Fibroblast of lung (primary cell): ENCODE measurements around the gene NXPH1. TPM values are rescaled to one million over a fixed set of nuclear protein-coding genes. Genes with fewer than 3 reads are reported as not detected.

Source experiments
- DNase-seq, 2 donors: peaks; one replicate each; pipeline versions ENCODE4 v3.0.0 to v3.0.0-alpha.2; 2010; ENCODE audit warnings: low read depth in 2 of 2
- H2AFZ ChIP-seq: 2 replicates; pipeline ENCODE4 v1.5.1; 2012; ENCODE audit warnings: low read length, control low read depth, inconsistent platforms
- H3K27ac ChIP-seq: 2 replicates; pipeline ENCODE4 v1.5.1; 2011; ENCODE audit warnings: low read length, control low read depth; ENCODE audit not compliant: insufficient read depth
- H3K27me3 ChIP-seq: 2 replicates; pipeline ENCODE4 v1.5.1; 2011; ENCODE audit warnings: mild to moderate bottlenecking, low read length; ENCODE audit not compliant: control insufficient read depth, insufficient read depth
- H3K36me3 ChIP-seq: 2 replicates; pipeline ENCODE4 v1.5.1; 2011; ENCODE audit warnings: low read length; ENCODE audit not compliant: control insufficient read depth, insufficient read depth
- H3K4me1 ChIP-seq: 2 replicates; pipeline ENCODE4 v1.5.1; 2011; ENCODE audit warnings: low read length; ENCODE audit not compliant: control insufficient read depth, insufficient read depth; ENCODE audit errors: extremely low read depth
- H3K4me2 ChIP-seq: 2 replicates; pipeline ENCODE4 v1.5.1; 2011; ENCODE audit warnings: low read length, control low read depth; ENCODE audit not compliant: insufficient read depth; ENCODE audit errors: extremely low read depth
- H3K4me3 ChIP-seq, 4 experiments: fragments of 200-600 bp in 1 of 4; sonication (generic) in 1 of 4; replicated peaks in 1 of 4; 2 replicates each; pipeline ENCODE4 v1.5.1; 2011 to 2016; ENCODE audit warnings: low read length in 4 of 4, low read depth in 3 of 4, mild to moderate bottlenecking in 3 of 4, control low read depth in 2 of 4, inconsistent platforms in 1 of 4, mixed read lengths in 1 of 4; ENCODE audit not compliant: insufficient read depth in 1 of 4; ENCODE audit errors: control extremely low read depth in 1 of 4
- H3K79me2 ChIP-seq: 2 replicates; pipeline ENCODE4 v1.5.1; 2012; ENCODE audit warnings: mild to moderate bottlenecking, low read length, inconsistent platforms; ENCODE audit not compliant: control insufficient read depth, insufficient read depth
- H3K9ac ChIP-seq: 2 replicates; pipeline ENCODE4 v1.5.1; 2011; ENCODE audit warnings: mild to moderate bottlenecking, low read length, control low read depth; ENCODE audit not compliant: insufficient read depth
- H3K9me3 ChIP-seq: 2 replicates; pipeline ENCODE4 v1.5.1; 2012; ENCODE audit warnings: low read depth, low read length; ENCODE audit not compliant: control insufficient read depth, insufficient read depth
- H4K20me1 ChIP-seq: 2 replicates; pipeline ENCODE4 v1.5.1; 2011; ENCODE audit warnings: low read length; ENCODE audit not compliant: control insufficient read depth, insufficient read depth; ENCODE audit errors: extremely low read depth
- CTCF ChIP-seq, 2 donors: IDR thresholded peaks in 1 of 2; conservative IDR thresholded peaks in 1 of 2; 1 replicate in 1 of 2; 2 replicates in 1 of 2; pipeline ENCODE4 v1.5.1; 2011 to 2012; ENCODE audit warnings: low read length in 2 of 2, control low read depth in 1 of 2, inconsistent platforms in 1 of 2, low read depth in 1 of 2, mild to moderate bottlenecking in 1 of 2
- EZH2 ChIP-seq: IDR thresholded peaks from 2 replicates; pipeline ENCODE4 v1.5.1; 2012; ENCODE audit warnings: low read length, control low read depth, mild to moderate bottlenecking; ENCODE audit errors: missing control alignments
- polyA plus RNA-seq, 2 donors: library from polyadenylated mRNA; depleted of rRNA in 1 of 2; stranded (reverse) in 1 of 2; unstranded in 1 of 2; fragments of >200 nt; gene quantifications; 2 replicates each; pipeline ENCODE4 v1.2.1, GENCODE V29; 2011 to 2012; ENCODE audit warnings: missing spikeins in 1 of 2
- total RNA-seq: library from RNA; depleted of rRNA; stranded (reverse); fragments of >200 nt; gene quantifications from 2 replicates; pipeline ENCODE4 v1.2.1, GENCODE V29; 2014

The NXPH1 gene
- total and polyA plus RNA-seq, 2 donors (not counting 1 experiment from before 2014, with no cell fraction given): not detected

GRCh38 chr7:8425223-8425622, 8.2 kb upstream of the NXPH1 start:
- no peaks in the 10 kb centered on the region for H3K9me3 ChIP-seq
- DNase-seq: no peak
- no peak overlapping the region for H3K9ac ChIP-seq
- H3K36me3 ChIP-seq: no peaks in the 10 kb centered on the region
- no peak overlapping the region for H3K4me3 ChIP-seq
- H3K27me3 ChIP-seq: no peaks in the 10 kb centered on the region
- H2AFZ ChIP-seq: no peak overlapping the region
- H3K4me1 ChIP-seq: no peaks in the 10 kb centered on the region
- no peak overlapping the region for H3K27ac ChIP-seq
- no peaks in the 10 kb centered on the region for H3K79me2 ChIP-seq
- H4K20me1 ChIP-seq: no peaks in the 10 kb centered on the region
- H3K4me2 ChIP-seq: no peak overlapping the region
- TF ChIP-seq CTCF (conservative IDR thresholded peaks at IDR 0.05 in 1 of 2, IDR thresholded peaks at IDR 0.05 in 1 of 2; ENCODE audit: low read depth in 1 of 2, low read length in 2 of 2) (no peak), EZH2 (no peak)

GRCh38 chr7:8430643-8431042, 2.8 kb upstream of the NXPH1 start:
- Histone ChIP-seq H3K9me3 (no peaks in the 10 kb centered on the region), H3K4me2 (no peak overlapping the region), H4K20me1 (no peaks in the 10 kb centered on the region)

GRCh38 chr7:8434290-8435002, 1.0 kb downstream of the NXPH1 start:
- Histone ChIP-seq H3K4me2 (no peak overlapping the region), H3K79me2 (no peaks in the 10 kb centered on the region), H3K27me3 (no peaks in the 10 kb centered on the region), H3K4me1 (no peaks in the 10 kb centered on the region), H3K27ac (no peak overlapping the region), H3K4me3 (no peak overlapping the region), H3K9me3 (no peaks in the 10 kb centered on the region), H3K36me3 (no peaks in the 10 kb centered on the region), H3K9ac (no peak overlapping the region), H4K20me1 (no peaks in the 10 kb centered on the region), H2AFZ (no peak overlapping the region)
- no peak for DNase-seq
- no peak for TF ChIP-seq CTCF (conservative IDR thresholded peaks at IDR 0.05 in 1 of 2, IDR thresholded peaks at IDR 0.05 in 1 of 2; ENCODE audit: low read depth in 1 of 2, low read length in 2 of 2)
- TF ChIP-seq EZH2: no peak

More at GRCh38 chr7:8430643-8431042, 2.8 kb upstream of the NXPH1 start:
- Histone ChIP-seq H2AFZ (no peak overlapping the region), H3K27me3 (no peaks in the 10 kb centered on the region), H3K79me2 (no peaks in the 10 kb centered on the region), H3K4me3 (no peak overlapping the region), H3K9ac (no peak overlapping the region), H3K4me1 (no peaks in the 10 kb centered on the region), H3K27ac (no peak overlapping the region), H3K36me3 (no peaks in the 10 kb centered on the region)
- TF ChIP-seq CTCF (conservative IDR thresholded peaks at IDR 0.05 in 1 of 2, IDR thresholded peaks at IDR 0.05 in 1 of 2; ENCODE audit: low read depth in 1 of 2, low read length in 2 of 2) (no peak), EZH2 (no peak)
- DNase-seq: no peak
